K562 (cell line): ENCODE data around the gene SLC4A5. TPM values are rescaled to one million over a fixed set of nuclear protein-coding genes. Genes with fewer than 3 reads are reported as not detected.

ENCODE experiments used
- GATA2 ChIP-seq: sonication (generic); formaldehyde crosslinking; IDR thresholded peaks from 2 replicates; pipeline ENCODE4 v1.4.0; 2020; ENCODE audit warnings: mild to moderate bottlenecking, missing genetic modification reagents
- KAT2B ChIP-seq: IDR thresholded peaks from one replicate; pipeline ENCODE4 v1.6.1; 2012; ENCODE audit warnings: low read depth, mild to moderate bottlenecking, control low read depth, inconsistent platforms, low read length, moderate library complexity
- MAFK ChIP-seq: IDR thresholded peaks from 2 replicates; pipeline ENCODE4 v1.6.1; 2011; ENCODE audit warnings: low read length, improper control_type of control experiment
- MEIS2 ChIP-seq: fragments of 450-650 bp; IDR thresholded peaks from 2 replicates; pipeline ENCODE4 v1.6.1; 2014; ENCODE audit warnings: mild to moderate bottlenecking; ENCODE audit not compliant: partially characterized antibody
- MTF1 ChIP-seq: fragments of 250-450 bp; sonication (Bioruptor Pico); IDR thresholded peaks from 2 replicates; pipeline ENCODE4 v1.9.0; 2021; ENCODE audit warnings: moderate library complexity, mild to moderate bottlenecking, inconsistent platforms, borderline replicate concordance
- NONO ChIP-seq, 2 experiments: fragments of 200-400 bp in 1 of 2; fragments of 450-650 bp in 1 of 2; formaldehyde crosslinking in 1 of 2; IDR thresholded peaks; 2 replicates each; pipeline ENCODE4 v1.6.1; 2017; ENCODE audit warnings: low read depth in 2 of 2, mild to moderate bottlenecking in 2 of 2, moderate library complexity in 2 of 2, low read length in 1 of 2
- NR2C2 ChIP-seq, 2 experiments: fragments of 200-800 bp in 1 of 2; sonication (Bioruptor generic) in 1 of 2; sonication (generic) in 1 of 2; formaldehyde crosslinking in 1 of 2; IDR thresholded peaks; 2 replicates each; pipeline versions ENCODE4 v1.6.1 to v1.8.0; 2016 to 2022; ENCODE audit warnings: mild to moderate bottlenecking in 1 of 2, missing compliant biosample characterization in 1 of 2, missing genetic modification characterization in 1 of 2, missing genetic modification reagents in 1 of 2
- RCOR1 ChIP-seq, 2 experiments: IDR thresholded peaks; 2 replicates each; pipeline ENCODE4 v1.6.1; 2012; ENCODE audit warnings: low read depth in 2 of 2, low read length in 2 of 2, borderline replicate concordance in 1 of 2, improper control_type of control experiment in 1 of 2
- SMARCE1 ChIP-seq: fragments of 450-650 bp; IDR thresholded peaks from 2 replicates; pipeline ENCODE4 v1.7.1; 2016; ENCODE audit warnings: mild to moderate bottlenecking
- SPI1 ChIP-seq: IDR thresholded peaks from 2 replicates; pipeline ENCODE4 v1.6.1; 2011; ENCODE audit warnings: low read depth, low read length, control low read depth, borderline replicate concordance
- TBP ChIP-seq: optimal IDR thresholded peaks from 2 replicates; pipeline ENCODE3; 2011; ENCODE audit warnings: low read depth, low read length, improper control_type of control experiment
- TCF3 ChIP-seq: sonication (generic); formaldehyde crosslinking; IDR thresholded peaks from 2 replicates; pipeline ENCODE4 v1.4.0; 2020; ENCODE audit warnings: mild to moderate bottlenecking, missing genetic modification reagents
- TEAD4 ChIP-seq, 2 experiments: sonication (generic) in 1 of 2; formaldehyde crosslinking in 1 of 2; IDR thresholded peaks; 2 replicates each; pipeline versions ENCODE4 v1.6.1 to v1.8.0; 2012 to 2022; ENCODE audit warnings: borderline replicate concordance in 1 of 2, inconsistent platforms in 1 of 2, low read length in 1 of 2, mild to moderate bottlenecking in 1 of 2, missing genetic modification reagents in 1 of 2
- ZNF146 ChIP-seq: IDR thresholded peaks from one replicate; pipeline ENCODE4 v1.6.1; 2018; ENCODE audit warnings: missing compliant biosample characterization; ENCODE audit not compliant: unreplicated experiment
- ZNF165 ChIP-seq: fragments of 250-450 bp; sonication (Bioruptor Pico); IDR thresholded peaks from 2 replicates; pipeline ENCODE4 v1.4.0; 2020; ENCODE audit warnings: borderline replicate concordance
- ZNF316 ChIP-seq: fragments of 450-650 bp; IDR thresholded peaks from 2 replicates; pipeline ENCODE4 v1.6.1; 2016
- polyA plus RNA-seq, 8 experiments: library from polyadenylated mRNA; depleted of rRNA in 4 of 8; stranded (reverse) in 5 of 8; unstranded in 3 of 8; fragments of >200 nt; fragmentation: Nextera tagmentation in 2 of 8; fragmentation: Illumina TruSeq in 1 of 8; extraction: Ambion mirVana in 2 of 8; extraction: Trizol in 1 of 8; gene quantifications; 2 replicates each; pipeline versions ENCODE4 v1.2.1 to v1.2.3, GENCODE V29; 2011 to 2014; ENCODE audit warnings: inconsistent platforms in 1 of 8, missing spikeins in 1 of 8
- total RNA-seq, 7 experiments: library from RNA; depleted of rRNA in 6 of 7; stranded (reverse); fragments of >200 nt in 6 of 7; fragmentation: Illumina TruSeq in 2 of 7; extraction: Trizol in 2 of 7; gene quantifications; 2 replicates each; pipeline versions ENCODE4 v1.2.1 to v1.2.3, GENCODE V29; 2011 to 2021; ENCODE audit warnings: low replicate concordance in 1 of 7
- TF ChIP-seq, protein P1 (sequence below): fragments of 450-650 bp; IDR thresholded peaks from 2 replicates; pipeline ENCODE4 v1.6.1; 2014; ENCODE audit warnings: low read depth, mild to moderate bottlenecking, moderate library complexity, borderline replicate concordance
- TF ChIP-seq, protein P2 (sequence below), 2 experiments: IDR thresholded peaks; 2 replicates each; pipeline ENCODE4 v1.6.1; 2011; ENCODE audit warnings: borderline replicate concordance in 1 of 2, control low read depth in 1 of 2, low read depth in 1 of 2, low read length in 1 of 2, mild to moderate bottlenecking in 1 of 2, mixed read lengths in 1 of 2, moderate library complexity in 1 of 2; ENCODE audit not compliant: insufficient read depth in 1 of 2, insufficient read length in 1 of 2, poor library complexity in 1 of 2, severe bottlenecking in 1 of 2; ENCODE audit errors: extremely low read depth in 1 of 2
- TF ChIP-seq, protein P3 (sequence below): sonication (generic); formaldehyde crosslinking; IDR thresholded peaks from 2 replicates; pipeline ENCODE4 v1.8.0; 2023; ENCODE audit warnings: mild to moderate bottlenecking, missing genetic modification reagents
- TF ChIP-seq, protein P4 (sequence below): fragments of 450-650 bp; IDR thresholded peaks from 2 replicates; pipeline ENCODE4 v1.6.1; 2018; ENCODE audit not compliant: partially characterized antibody

SLC4A5 gene
- total and polyA plus RNA-seq, 9 of the 15 experiments (the other 6 are each of a cell fraction or from before 2014, with no cell fraction given) = 0.03 to 0.77 (median 0.14) TPM; not detected in 1

DNA sequence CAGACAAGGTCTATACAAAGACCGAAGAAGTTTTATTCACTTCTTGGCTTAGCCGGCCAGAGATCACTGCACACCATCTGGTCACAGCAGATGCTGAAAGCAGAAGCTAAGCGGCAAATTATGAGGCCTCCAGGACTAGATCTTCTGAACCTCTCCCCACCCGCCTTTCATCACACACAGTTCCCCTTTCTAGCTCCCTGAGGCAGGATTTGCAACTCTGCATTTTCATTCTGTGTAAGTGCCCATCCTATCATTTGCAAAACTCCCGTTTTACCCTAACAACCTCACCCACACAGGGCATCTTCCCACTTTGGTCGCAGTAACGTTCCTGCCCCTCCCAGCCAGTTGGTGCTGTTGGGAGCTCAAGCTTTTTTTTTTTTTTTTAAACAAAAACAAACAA is 161.5 kb downstream of the SLC4A5 start (continued):
- no peak for TF ChIP-seq NR2C2 (CRISPR knock-in tag; IDR thresholded peaks at IDR 0.05)
- peak; percentile 26; the same call in 1 of the 2 replicates for TF ChIP-seq NR2C2 (tag; IDR thresholded peaks at IDR 0.05)
- peak; percentile 10 for TF ChIP-seq MEIS2
- TF ChIP-seq TBP = peak; percentile 41
- peak; percentile 77 for TF ChIP-seq TEAD4 (IDR thresholded peaks at IDR 0.05; ENCODE audit: low read length)
- no peak for TF ChIP-seq TEAD4 (CRISPR knock-in tag; IDR thresholded peaks at IDR 0.05; ENCODE audit: borderline replicate concordance)
- TF ChIP-seq, protein P1, sequence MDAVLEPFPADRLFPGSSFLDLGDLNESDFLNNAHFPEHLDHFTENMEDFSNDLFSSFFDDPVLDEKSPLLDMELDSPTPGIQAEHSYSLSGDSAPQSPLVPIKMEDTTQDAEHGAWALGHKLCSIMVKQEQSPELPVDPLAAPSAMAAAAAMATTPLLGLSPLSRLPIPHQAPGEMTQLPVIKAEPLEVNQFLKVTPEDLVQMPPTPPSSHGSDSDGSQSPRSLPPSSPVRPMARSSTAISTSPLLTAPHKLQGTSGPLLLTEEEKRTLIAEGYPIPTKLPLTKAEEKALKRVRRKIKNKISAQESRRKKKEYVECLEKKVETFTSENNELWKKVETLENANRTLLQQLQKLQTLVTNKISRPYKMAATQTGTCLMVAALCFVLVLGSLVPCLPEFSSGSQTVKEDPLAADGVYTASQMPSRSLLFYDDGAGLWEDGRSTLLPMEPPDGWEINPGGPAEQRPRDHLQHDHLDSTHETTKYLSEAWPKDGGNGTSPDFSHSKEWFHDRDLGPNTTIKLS = no peak
- TF ChIP-seq GATA2 (CRISPR knock-in tag) = peak; percentile 60
- peak; percentile 76 for TF ChIP-seq MAFK
- peak; percentile 73 for TF ChIP-seq TCF3 (CRISPR knock-in tag)
- TF ChIP-seq SPI1 = peak; percentile 98
- no peak for TF ChIP-seq ZNF165 (CRISPR knock-in tag)
- no peak for TF ChIP-seq KAT2B
- TF ChIP-seq, protein P2, sequence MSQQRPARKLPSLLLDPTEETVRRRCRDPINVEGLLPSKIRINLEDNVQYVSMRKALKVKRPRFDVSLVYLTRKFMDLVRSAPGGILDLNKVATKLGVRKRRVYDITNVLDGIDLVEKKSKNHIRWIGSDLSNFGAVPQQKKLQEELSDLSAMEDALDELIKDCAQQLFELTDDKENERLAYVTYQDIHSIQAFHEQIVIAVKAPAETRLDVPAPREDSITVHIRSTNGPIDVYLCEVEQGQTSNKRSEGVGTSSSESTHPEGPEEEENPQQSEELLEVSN (IDR thresholded peaks at IDR 0.05; ENCODE audit: borderline replicate concordance in 1 of 2, extremely low read depth in 1 of 2, insufficient read depth in 1 of 2, insufficient read length in 1 of 2, low read depth in 1 of 2, low read length in 1 of 2, poor library complexity in 1 of 2, severe bottlenecking in 1 of 2) = peak in 1 of 2 experiments; percentile 49
- TF ChIP-seq, protein P3, sequence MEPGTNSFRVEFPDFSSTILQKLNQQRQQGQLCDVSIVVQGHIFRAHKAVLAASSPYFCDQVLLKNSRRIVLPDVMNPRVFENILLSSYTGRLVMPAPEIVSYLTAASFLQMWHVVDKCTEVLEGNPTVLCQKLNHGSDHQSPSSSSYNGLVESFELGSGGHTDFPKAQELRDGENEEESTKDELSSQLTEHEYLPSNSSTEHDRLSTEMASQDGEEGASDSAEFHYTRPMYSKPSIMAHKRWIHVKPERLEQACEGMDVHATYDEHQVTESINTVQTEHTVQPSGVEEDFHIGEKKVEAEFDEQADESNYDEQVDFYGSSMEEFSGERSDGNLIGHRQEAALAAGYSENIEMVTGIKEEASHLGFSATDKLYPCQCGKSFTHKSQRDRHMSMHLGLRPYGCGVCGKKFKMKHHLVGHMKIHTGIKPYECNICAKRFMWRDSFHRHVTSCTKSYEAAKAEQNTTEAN (CRISPR knock-in tag) = no peak
- peak; percentile 40 to 80; a peak in 2 of 4 replicates for TF ChIP-seq RCOR1 (IDR thresholded peaks at IDR 0.05; ENCODE audit: borderline replicate concordance in 1 of 2, low read depth in 2 of 2, low read length in 2 of 2)
- TF ChIP-seq, protein P4, sequence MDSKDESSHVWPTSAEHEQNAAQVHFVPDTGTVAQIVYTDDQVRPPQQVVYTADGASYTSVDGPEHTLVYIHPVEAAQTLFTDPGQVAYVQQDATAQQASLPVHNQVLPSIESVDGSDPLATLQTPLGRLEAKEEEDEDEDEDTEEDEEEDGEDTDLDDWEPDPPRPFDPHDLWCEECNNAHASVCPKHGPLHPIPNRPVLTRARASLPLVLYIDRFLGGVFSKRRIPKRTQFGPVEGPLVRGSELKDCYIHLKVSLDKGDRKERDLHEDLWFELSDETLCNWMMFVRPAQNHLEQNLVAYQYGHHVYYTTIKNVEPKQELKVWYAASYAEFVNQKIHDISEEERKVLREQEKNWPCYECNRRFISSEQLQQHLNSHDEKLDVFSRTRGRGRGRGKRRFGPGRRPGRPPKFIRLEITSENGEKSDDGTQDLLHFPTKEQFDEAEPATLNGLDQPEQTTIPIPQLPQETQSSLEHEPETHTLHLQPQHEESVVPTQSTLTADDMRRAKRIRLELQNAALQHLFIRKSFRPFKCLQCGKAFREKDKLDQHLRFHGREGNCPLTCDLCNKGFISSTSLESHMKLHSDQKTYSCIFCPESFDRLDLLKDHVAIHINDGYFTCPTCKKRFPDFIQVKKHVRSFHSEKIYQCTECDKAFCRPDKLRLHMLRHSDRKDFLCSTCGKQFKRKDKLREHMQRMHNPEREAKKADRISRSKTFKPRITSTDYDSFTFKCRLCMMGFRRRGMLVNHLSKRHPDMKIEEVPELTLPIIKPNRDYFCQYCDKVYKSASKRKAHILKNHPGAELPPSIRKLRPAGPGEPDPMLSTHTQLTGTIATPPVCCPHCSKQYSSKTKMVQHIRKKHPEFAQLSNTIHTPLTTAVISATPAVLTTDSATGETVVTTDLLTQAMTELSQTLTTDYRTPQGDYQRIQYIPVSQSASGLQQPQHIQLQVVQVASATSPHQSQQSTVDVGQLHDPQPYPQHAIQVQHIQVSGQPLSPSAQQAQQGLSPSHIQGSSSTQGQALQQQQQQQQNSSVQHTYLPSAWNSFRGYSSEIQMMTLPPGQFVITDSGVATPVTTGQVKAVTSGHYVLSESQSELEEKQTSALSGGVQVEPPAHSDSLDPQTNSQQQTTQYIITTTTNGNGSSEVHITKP = peak; percentile 44
- TF ChIP-seq NONO (IDR thresholded peaks at IDR 0.05; ENCODE audit: low read depth in 2 of 2, low read length in 1 of 2) = no peak
- no peak for TF ChIP-seq ZNF146 (CRISPR knock-in tag)
- TF ChIP-seq MTF1 = no peak
- peak; percentile 96 for TF ChIP-seq ZNF316
- TF ChIP-seq SMARCE1 = peak; percentile 83
